PC-3 (cell line): ENCODE data around the gene TRIOBP. TPM values are rescaled to one million over a fixed set of nuclear protein-coding genes. Genes with fewer than 3 reads are reported as not detected.

Experiments
- ATAC-seq: fragments of 200-7000 bp; cut with Tn5 transposase; 2 replicates; pipeline ENCODE4 v1.9.1; 2020; ENCODE audit warnings: mild to moderate bottlenecking, moderate library complexity
- BruUV-seq: library from RNA; stranded (reverse); fragments of 400-500 nt; replicated peaks from 2 replicates; lab custom pipeline; 2021; lab: Mats Ljungman, UMichigan
- CTCF ChIA-PET: fragments of 300-600 bp; sonication (Branson Sonifier 250); formaldehyde crosslinking; loops from one replicate; lab custom pipeline; 2022; ENCODE audit warnings: antibody characterized with exemption; lab: Charles Lee
- POLR2A ChIA-PET: fragments of 300-600 bp; sonication (Branson Sonifier 250); formaldehyde crosslinking; loops from one replicate; lab custom pipeline; 2022; ENCODE audit warnings: antibody characterized with exemption; ENCODE audit not compliant: unreplicated experiment; lab: Charles Lee
- DNase-seq: peaks from one replicate; pipeline ENCODE4 v3.0.0-alpha.2; 2015
- H2AFZ ChIP-seq: fragments of 300-600 bp; sonication (generic); 2 replicates; pipeline ENCODE4 v1.6.0; 2016; ENCODE audit warnings: antibody characterized with exemption, low read length
- H3F3A ChIP-seq: fragments of 300-600 bp; sonication (generic); one replicate; pipeline ENCODE4 v1.6.0; 2017; ENCODE audit warnings: antibody characterized with exemption, low read length, control low read depth, mild to moderate bottlenecking; ENCODE audit not compliant: unreplicated experiment
- H3K27ac ChIP-seq: fragments of 300-600 bp; sonication (generic); 2 replicates; pipeline ENCODE4 v1.5.1; 2016; ENCODE audit warnings: mild to moderate bottlenecking, low read length
- H3K27me3 ChIP-seq: fragments of 300-600 bp; sonication (generic); 2 replicates; pipeline ENCODE4 v1.6.1; 2016; ENCODE audit warnings: low read length, mixed read lengths
- H3K36me3 ChIP-seq: fragments of 300-600 bp; sonication (generic); 2 replicates; pipeline ENCODE4 v1.6.1; 2016; ENCODE audit warnings: low read depth, mixed run types, low read length, mixed read lengths
- H3K4me1 ChIP-seq: fragments of 300-600 bp; sonication (generic); 2 replicates; pipeline ENCODE4 v1.5.1; 2016; ENCODE audit warnings: low read length; ENCODE audit not compliant: insufficient read depth
- H3K4me2 ChIP-seq: fragments of 300-600 bp; sonication (generic); 2 replicates; pipeline ENCODE4 v1.6.0; 2016; ENCODE audit warnings: low read length
- H3K4me3 ChIP-seq: fragments of 300-600 bp; sonication (generic); 2 replicates; pipeline ENCODE4 v1.5.1; 2016; ENCODE audit warnings: mild to moderate bottlenecking, low read length, mixed read lengths
- H3K79me2 ChIP-seq: fragments of 300-600 bp; sonication (generic); 2 replicates; pipeline ENCODE4 v1.6.1; 2017; ENCODE audit warnings: low read length, mixed read lengths
- H3K9ac ChIP-seq: fragments of 300-600 bp; sonication (generic); 2 replicates; pipeline ENCODE4 v1.6.0; 2016; ENCODE audit warnings: mild to moderate bottlenecking, low read length
- H3K9me2 ChIP-seq: fragments of 300-600 bp; sonication (generic); replicated peaks from 2 replicates; pipeline ENCODE4 v1.6.1; 2016; ENCODE audit warnings: mixed run types, low read length, mixed read lengths
- H3K9me3 ChIP-seq: fragments of 300-600 bp; sonication (generic); 2 replicates; pipeline ENCODE4 v1.6.1; 2016; ENCODE audit warnings: low read length, mixed read lengths
- H4K20me1 ChIP-seq: fragments of 300-600 bp; sonication (generic); 2 replicates; pipeline ENCODE4 v1.6.1; 2016; ENCODE audit warnings: low read length, mixed read lengths
- EZH2 ChIP-seq: fragments of 300-600 bp; sonication (generic); IDR thresholded peaks from one replicate; pipeline ENCODE4 v1.6.1; 2017; ENCODE audit warnings: antibody characterized with exemption, mild to moderate bottlenecking, low read length; ENCODE audit not compliant: unreplicated experiment
- EZH2phosphoT487 ChIP-seq: fragments of 300-600 bp; sonication (generic); IDR thresholded peaks from 2 replicates; pipeline ENCODE4 v1.6.1; 2018; ENCODE audit warnings: mild to moderate bottlenecking, antibody characterized with exemption, low read length, borderline replicate concordance
- intact Hi-C: fragments of 100-400 bp; cut with micrococcal nuclease; formaldehyde crosslinking; loops from 2 replicates; pipeline ENCODE4 v1.9.0; 2023
- total RNA-seq: library from RNA; depleted of rRNA; stranded (reverse); fragments of >200 nt; gene quantifications from 2 replicates; pipeline ENCODE4 v1.2.3, GENCODE V29; 2014
- TF ChIP-seq, protein P1 (sequence below): fragments of 300-600 bp; sonication (generic); conservative IDR thresholded peaks from 2 replicates; pipeline ENCODE4 v1.5.1; 2017; ENCODE audit warnings: antibody characterized with exemption, low read depth, mild to moderate bottlenecking, low read length

Gene TRIOBP
- total RNA-seq, 1 experiment from 2014 or later = 64.5 TPM

DNA sequence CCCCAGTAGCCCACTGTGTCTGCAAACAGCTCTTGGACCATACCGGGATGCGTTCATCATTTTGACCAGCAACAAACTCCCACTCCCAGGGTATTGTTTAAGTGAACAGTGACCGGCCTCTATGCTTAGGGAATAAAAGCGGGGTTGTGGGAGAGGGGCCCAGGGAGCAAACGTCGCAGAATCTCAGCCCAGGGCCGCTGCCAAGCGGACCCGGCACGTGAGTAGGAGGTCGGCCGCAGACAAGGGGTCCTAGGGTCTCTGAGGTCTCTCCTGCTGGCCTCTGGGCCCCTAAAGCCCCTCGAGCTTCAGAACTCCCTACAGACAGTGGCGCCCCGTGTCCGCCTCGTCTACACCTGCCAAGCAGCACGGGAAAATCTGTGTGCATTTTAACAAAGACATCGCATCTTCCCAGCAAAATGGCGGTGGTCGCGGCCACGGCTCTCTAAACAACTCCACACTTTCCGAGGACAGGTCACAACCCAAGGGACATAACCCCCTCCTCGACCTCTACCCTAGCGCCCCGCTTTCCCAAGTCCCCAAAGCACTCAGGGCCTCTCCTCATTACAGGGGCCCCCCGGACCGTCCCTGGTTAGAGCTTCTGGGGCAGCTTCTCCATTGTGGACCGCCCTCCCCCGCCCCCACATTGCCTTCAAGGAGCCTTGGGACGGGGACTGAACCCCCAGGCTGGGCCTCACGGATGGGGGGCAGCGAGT is 106.9 kb downstream of the TRIOBP start:
- Histone ChIP-seq H3K4me3 (peak overlapping the region; percentile 100), H2AFZ (peak overlapping the region; percentile 34; the same call in 1 of the 2 replicates), H3K4me2 (peak overlapping the region; percentile 100), H3K27me3 (no peaks in the 10 kb centered on the region), H3K9me2 (no peaks in the 10 kb centered on the region), H3K79me2 (peaks cover 26% of the 10 kb centered on the region), H3K9ac (peak overlapping the region; percentile 95), H3K9me3 (no peaks in the 10 kb centered on the region), H3K36me3 (no peaks in the 10 kb centered on the region), H3F3A (peaks cover 18% of the 10 kb centered on the region), H3K27ac (peak overlapping the region; percentile 66; the same call in 1 of the 2 replicates), H3K4me1 (peaks cover 17% of the 10 kb centered on the region), H4K20me1 (peaks cover 21% of the 10 kb centered on the region)
- TF ChIP-seq, protein P1, sequence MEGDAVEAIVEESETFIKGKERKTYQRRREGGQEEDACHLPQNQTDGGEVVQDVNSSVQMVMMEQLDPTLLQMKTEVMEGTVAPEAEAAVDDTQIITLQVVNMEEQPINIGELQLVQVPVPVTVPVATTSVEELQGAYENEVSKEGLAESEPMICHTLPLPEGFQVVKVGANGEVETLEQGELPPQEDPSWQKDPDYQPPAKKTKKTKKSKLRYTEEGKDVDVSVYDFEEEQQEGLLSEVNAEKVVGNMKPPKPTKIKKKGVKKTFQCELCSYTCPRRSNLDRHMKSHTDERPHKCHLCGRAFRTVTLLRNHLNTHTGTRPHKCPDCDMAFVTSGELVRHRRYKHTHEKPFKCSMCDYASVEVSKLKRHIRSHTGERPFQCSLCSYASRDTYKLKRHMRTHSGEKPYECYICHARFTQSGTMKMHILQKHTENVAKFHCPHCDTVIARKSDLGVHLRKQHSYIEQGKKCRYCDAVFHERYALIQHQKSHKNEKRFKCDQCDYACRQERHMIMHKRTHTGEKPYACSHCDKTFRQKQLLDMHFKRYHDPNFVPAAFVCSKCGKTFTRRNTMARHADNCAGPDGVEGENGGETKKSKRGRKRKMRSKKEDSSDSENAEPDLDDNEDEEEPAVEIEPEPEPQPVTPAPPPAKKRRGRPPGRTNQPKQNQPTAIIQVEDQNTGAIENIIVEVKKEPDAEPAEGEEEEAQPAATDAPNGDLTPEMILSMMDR = no peak
- TF ChIP-seq EZH2phosphoT487 (no peak), EZH2 (no peak)
- ChIA-PET POLR2A (no interaction called here), CTCF (no interaction called here)
- ATAC-seq (no peak), DNase-seq (no peak)
- intact Hi-C loops = loop anchor here (10.0 kb wide), 1 partner anchor 119 kb away; the partner anchor contains the start of gene NOL12
- BruUV-seq = no TSS peak

DNA sequence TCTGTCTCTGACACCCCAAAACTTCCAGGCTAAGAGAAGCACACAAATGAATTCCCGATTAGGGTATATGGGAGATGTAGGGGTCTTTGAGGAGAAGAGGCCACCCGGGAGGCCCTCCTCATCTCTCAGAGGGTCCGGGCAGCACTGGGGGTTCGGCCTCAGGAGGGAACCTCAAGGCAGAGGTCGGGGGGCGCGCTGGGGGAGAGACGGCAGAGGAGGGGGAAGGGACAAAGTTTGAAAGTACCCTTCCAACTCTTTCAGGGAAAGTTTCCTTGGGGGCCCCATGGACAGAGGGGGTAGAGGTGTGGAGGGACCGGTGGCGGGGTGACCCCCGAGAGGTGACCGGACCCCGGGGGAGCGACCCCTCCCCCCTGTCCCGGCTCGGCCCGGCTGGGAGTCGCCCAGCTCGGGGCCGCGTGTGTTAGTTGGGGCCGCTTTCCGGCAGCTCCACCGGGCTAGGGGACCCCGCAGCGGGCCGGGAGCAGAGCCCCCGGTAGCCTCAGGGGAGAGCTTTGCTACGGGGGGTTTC is 107.6 kb downstream of the TRIOBP start:
- intact Hi-C loops = loop anchor here (10.0 kb wide), 1 partner anchor 120 kb away; the partner anchor contains the start of gene NOL12
- no peak for ATAC-seq

More for the DNA sequence above, 107.6 kb downstream of the TRIOBP start:
- H3K9ac ChIP-seq = peak overlapping the region; percentile 95
- H3K9me2 ChIP-seq = no peaks in the 10 kb centered on the region
- H3K79me2 ChIP-seq = peaks cover 30% of the 10 kb centered on the region
- CTCF ChIA-PET = no interaction called here
- no peaks in the 10 kb centered on the region for H3K27me3 ChIP-seq
- H3K4me1 ChIP-seq = peaks cover 17% of the 10 kb centered on the region
- H4K20me1 ChIP-seq = peaks cover 21% of the 10 kb centered on the region
- no peak for DNase-seq
- no TSS peak for BruUV-seq
- peak overlapping the region; percentile 84 for H3K4me2 ChIP-seq
- peak overlapping the region; percentile 100 for H3K4me3 ChIP-seq
- POLR2A ChIA-PET = interaction anchor here (0.6 kb wide), 1 partner anchor 1421 kb away, joined by 4 read pairs; no protein-coding TSS in a partner anchor
- peaks cover 18% of the 10 kb centered on the region for H3F3A ChIP-seq
- peak overlapping the region; percentile 66 for H3K27ac ChIP-seq
- no peaks in the 10 kb centered on the region for H3K36me3 ChIP-seq
- no peak for TF ChIP-seq EZH2
- no peak for TF ChIP-seq EZH2phosphoT487
- TF ChIP-seq, protein P1 = no peak
- H2AFZ ChIP-seq = peak overlapping the region; percentile 34; the same call in 1 of the 2 replicates
- no peaks in the 10 kb centered on the region for H3K9me3 ChIP-seq
